ENCODE results near the gene RBM5. TPM values are rescaled to one million over a fixed set of nuclear protein-coding genes. Genes with fewer than 3 reads are reported as not detected.

RBM5 gene
- total RNA-seq, 1 experiment from 2014 or later, result 92.1 TPM

- TF ChIP-seq, protein P1, sequence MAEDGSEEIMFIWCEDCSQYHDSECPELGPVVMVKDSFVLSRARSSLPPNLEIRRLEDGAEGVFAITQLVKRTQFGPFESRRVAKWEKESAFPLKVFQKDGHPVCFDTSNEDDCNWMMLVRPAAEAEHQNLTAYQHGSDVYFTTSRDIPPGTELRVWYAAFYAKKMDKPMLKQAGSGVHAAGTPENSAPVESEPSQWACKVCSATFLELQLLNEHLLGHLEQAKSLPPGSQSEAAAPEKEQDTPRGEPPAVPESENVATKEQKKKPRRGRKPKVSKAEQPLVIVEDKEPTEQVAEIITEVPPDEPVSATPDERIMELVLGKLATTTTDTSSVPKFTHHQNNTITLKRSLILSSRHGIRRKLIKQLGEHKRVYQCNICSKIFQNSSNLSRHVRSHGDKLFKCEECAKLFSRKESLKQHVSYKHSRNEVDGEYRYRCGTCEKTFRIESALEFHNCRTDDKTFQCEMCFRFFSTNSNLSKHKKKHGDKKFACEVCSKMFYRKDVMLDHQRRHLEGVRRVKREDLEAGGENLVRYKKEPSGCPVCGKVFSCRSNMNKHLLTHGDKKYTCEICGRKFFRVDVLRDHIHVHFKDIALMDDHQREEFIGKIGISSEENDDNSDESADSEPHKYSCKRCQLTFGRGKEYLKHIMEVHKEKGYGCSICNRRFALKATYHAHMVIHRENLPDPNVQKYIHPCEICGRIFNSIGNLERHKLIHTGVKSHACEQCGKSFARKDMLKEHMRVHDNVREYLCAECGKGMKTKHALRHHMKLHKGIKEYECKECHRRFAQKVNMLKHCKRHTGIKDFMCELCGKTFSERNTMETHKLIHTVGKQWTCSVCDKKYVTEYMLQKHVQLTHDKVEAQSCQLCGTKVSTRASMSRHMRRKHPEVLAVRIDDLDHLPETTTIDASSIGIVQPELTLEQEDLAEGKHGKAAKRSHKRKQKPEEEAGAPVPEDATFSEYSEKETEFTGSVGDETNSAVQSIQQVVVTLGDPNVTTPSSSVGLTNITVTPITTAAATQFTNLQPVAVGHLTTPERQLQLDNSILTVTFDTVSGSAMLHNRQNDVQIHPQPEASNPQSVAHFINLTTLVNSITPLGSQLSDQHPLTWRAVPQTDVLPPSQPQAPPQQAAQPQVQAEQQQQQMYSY (CRISPR knock-in tag; IDR thresholded peaks at IDR 0.05), result no peak
- no peak for TF ChIP-seq ZSCAN18 (CRISPR knock-in tag; IDR thresholded peaks at IDR 0.05)
- no peak for TF ChIP-seq ARID4B (CRISPR knock-in tag; IDR thresholded peaks at IDR 0.05; ENCODE audit: borderline replicate concordance)
- TF ChIP-seq PRRX2 (CRISPR knock-in tag; IDR thresholded peaks at IDR 0.05), result no peak
These were observed 49.8 kb downstream of the RBM5 start (continued) for GRCh38 chr3:50138266-50139200.

DNA sequence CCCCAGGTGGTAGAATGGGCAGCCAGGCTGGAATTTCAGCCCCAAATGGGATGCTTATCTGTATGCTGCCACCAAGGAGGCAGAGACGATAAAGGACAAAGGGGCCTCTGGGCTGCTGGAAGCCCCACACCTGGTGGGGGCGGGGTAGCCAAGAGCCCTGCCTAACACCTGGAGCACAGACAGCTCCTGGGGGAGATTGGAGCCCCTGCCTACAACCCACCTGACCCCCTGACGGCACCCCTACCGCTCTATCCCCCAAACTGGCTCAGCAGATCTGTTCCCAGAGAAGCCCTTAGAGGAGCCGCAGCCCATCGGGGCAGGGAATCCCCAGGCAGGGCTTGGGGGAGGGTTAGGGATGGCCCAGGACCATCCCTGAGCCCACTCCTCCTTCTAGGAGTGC lies 50.6 kb downstream of the RBM5 start:
- Mint-ChIP-seq H3K4me1 (peaks cover 49% of the 10 kb centered on the region), H3K9me3 (no peaks in the 10 kb centered on the region), H3K36me3 (no peaks in the 10 kb centered on the region), H3K4me3 (peak overlapping the region; percentile 58), H3K27ac (peak overlapping the region; percentile 92), H3K27me3 (ENCODE audit: low read depth) (peaks cover 3% of the 10 kb centered on the region; the same call in 1 of the 2 replicates)
- ChIA-PET CTCF (interaction anchor here (0.6 to 7.2 kb wide), 11 partner anchors 9 to 72 kb away, joined by 3 to 32 read pairs (median 4); no protein-coding TSS in a partner anchor), POLR2A (interaction anchor here (0.6 to 1.6 kb wide), 3 partner anchors 13 to 24 kb away, joined by 4 to 8 read pairs (median 6); no protein-coding TSS in a partner anchor)
- DNase-seq (ENCODE audit: low spot score) (peak; percentile 44), ATAC-seq (peak; percentile 54)
- TF ChIP-seq, protein P2, sequence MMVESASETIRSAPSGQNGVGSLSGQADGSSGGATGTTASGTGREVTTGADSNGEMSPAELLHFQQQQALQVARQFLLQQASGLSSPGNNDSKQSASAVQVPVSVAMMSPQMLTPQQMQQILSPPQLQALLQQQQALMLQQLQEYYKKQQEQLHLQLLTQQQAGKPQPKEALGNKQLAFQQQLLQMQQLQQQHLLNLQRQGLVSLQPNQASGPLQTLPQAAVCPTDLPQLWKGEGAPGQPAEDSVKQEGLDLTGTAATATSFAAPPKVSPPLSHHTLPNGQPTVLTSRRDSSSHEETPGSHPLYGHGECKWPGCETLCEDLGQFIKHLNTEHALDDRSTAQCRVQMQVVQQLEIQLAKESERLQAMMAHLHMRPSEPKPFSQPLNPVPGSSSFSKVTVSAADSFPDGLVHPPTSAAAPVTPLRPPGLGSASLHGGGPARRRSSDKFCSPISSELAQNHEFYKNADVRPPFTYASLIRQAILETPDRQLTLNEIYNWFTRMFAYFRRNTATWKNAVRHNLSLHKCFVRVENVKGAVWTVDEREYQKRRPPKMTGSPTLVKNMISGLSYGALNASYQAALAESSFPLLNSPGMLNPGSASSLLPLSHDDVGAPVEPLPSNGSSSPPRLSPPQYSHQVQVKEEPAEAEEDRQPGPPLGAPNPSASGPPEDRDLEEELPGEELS (CRISPR knock-in tag; IDR thresholded peaks at IDR 0.05), result no peak
- TF ChIP-seq ZNF138 (CRISPR knock-in tag; conservative IDR thresholded peaks at IDR 0.05), result 0 out of 2 replicates have a peak, but pooled peaks have one; percentile 48
- peak; percentile 58; the same call in 1 of the 2 replicates for TF ChIP-seq ZNF232 (CRISPR knock-in tag; IDR thresholded peaks at IDR 0.05)
- TF ChIP-seq ZNF281 (CRISPR knock-in tag; IDR thresholded peaks at IDR 0.05), result peak; percentile 59; the same call in 1 of the 2 replicates
- TF ChIP-seq, protein P1 (CRISPR knock-in tag; IDR thresholded peaks at IDR 0.05), result 0 out of 2 replicates have a peak, but pooled peaks have one; percentile 34
- TF ChIP-seq TP53 (CRISPR knock-in tag; IDR thresholded peaks at IDR 0.05), result no peak

Measured in WTC11 (cell line).